ENCODE results near the gene NPPA. TPM values are rescaled to one million over a fixed set of nuclear protein-coding genes. Genes with fewer than 3 reads are reported as not detected.

Gene NPPA
- total and polyA plus RNA-seq, 9 of the 15 experiments (the other 6 are each of a cell fraction or from before 2014, with no cell fraction given) = not detected

- TF ChIP-seq MTF1 (CRISPR knock-in tag; IDR thresholded peaks at IDR 0.05; ENCODE audit: borderline replicate concordance) = no peak
- TF ChIP-seq ETV6 (IDR thresholded peaks at IDR 0.05; ENCODE audit: borderline replicate concordance in 1 of 2, low read depth in 2 of 2, low read length in 1 of 2) = no peak
- no peak for TF ChIP-seq ETV6 (CRISPR knock-in tag; IDR thresholded peaks at IDR 0.05; ENCODE audit: borderline replicate concordance)
- no peak for TF ChIP-seq REST (IDR thresholded peaks at IDR 0.05; ENCODE audit: borderline replicate concordance)
- TF ChIP-seq REST (CRISPR knock-in tag; IDR thresholded peaks at IDR 0.05; ENCODE audit: low read depth) = 0 out of 2 replicates have a peak, but pooled peaks have one; percentile 36
- TF ChIP-seq, protein P1, sequence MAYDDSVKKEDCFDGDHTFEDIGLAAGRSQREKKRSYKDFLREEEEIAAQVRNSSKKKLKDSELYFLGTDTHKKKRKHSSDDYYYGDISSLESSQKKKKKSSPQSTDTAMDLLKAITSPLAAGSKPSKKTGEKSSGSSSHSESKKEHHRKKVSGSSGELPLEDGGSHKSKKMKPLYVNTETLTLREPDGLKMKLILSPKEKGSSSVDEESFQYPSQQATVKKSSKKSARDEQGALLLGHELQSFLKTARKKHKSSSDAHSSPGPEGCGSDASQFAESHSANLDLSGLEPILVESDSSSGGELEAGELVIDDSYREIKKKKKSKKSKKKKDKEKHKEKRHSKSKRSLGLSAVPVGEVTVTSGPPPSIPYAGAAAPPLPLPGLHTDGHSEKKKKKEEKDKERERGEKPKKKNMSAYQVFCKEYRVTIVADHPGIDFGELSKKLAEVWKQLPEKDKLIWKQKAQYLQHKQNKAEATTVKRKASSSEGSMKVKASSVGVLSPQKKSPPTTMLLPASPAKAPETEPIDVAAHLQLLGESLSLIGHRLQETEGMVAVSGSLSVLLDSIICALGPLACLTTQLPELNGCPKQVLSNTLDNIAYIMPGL (CRISPR knock-in tag; IDR thresholded peaks at IDR 0.05) = peak; percentile 7; the same call in 1 of the 2 replicates
- TF ChIP-seq ADNP (tag; IDR thresholded peaks at IDR 0.05) = no peak
- TF ChIP-seq PTBP1 (IDR thresholded peaks at IDR 0.05; ENCODE audit: low read depth, low read length) = 0 out of 2 replicates have a peak, but pooled peaks have one; percentile 11
- no peak for TF ChIP-seq KLF10 (CRISPR knock-in tag; IDR thresholded peaks at IDR 0.05)
- TF ChIP-seq HCFC1 (IDR thresholded peaks at IDR 0.05; ENCODE audit: low read depth, low read length) = no peak
- TF ChIP-seq, protein P2, sequence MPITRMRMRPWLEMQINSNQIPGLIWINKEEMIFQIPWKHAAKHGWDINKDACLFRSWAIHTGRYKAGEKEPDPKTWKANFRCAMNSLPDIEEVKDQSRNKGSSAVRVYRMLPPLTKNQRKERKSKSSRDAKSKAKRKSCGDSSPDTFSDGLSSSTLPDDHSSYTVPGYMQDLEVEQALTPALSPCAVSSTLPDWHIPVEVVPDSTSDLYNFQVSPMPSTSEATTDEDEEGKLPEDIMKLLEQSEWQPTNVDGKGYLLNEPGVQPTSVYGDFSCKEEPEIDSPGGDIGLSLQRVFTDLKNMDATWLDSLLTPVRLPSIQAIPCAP (CRISPR knock-in tag; IDR thresholded peaks at IDR 0.05; ENCODE audit: borderline replicate concordance) = no peak
- TF ChIP-seq ZNF324 (CRISPR knock-in tag; IDR thresholded peaks at IDR 0.05) = peak; percentile 45; the same call in 1 of the 2 replicates
- TF ChIP-seq, protein P3, sequence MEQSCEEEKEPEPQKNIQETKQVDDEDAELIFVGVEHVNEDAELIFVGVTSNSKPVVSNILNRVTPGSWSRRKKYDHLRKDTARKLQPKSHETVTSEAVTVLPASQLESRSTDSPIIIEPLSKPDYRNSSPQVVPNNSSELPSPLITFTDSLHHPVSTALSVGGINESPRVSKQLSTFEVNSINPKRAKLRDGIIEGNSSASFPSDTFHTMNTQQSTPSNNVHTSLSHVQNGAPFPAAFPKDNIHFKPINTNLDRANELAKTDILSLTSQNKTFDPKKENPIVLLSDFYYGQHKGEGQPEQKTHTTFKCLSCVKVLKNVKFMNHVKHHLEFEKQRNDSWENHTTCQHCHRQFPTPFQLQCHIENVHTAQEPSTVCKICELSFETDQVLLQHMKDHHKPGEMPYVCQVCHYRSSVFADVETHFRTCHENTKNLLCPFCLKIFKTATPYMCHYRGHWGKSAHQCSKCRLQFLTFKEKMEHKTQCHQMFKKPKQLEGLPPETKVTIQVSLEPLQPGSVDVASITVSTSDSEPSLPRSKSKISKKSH (CRISPR knock-in tag; IDR thresholded peaks at IDR 0.05) = no peak
- TF ChIP-seq MEF2A (IDR thresholded peaks at IDR 0.05; ENCODE audit: control insufficient read depth, low read depth, low read length) = no peak
These were observed 44.4 kb downstream of the NPPA start (continued) for GRCh38 chr1:11802973-11803885.

Data from K562 (cell line).